Osteoblast (primary cell): Measurements from ENCODE around the gene WNT1. TPM values are rescaled to one million over a fixed set of nuclear protein-coding genes. Genes with fewer than 3 reads are reported as not detected.

Experiments used
- DNase-seq: peaks from one replicate; pipeline ENCODE4 v3.0.0; 2011; ENCODE audit warnings: low spot score, mixed read lengths; ENCODE audit not compliant: insufficient read length; ENCODE audit errors: missing footprints
- H2AFZ ChIP-seq: 2 replicates; pipeline ENCODE4 v1.6.0; 2011; ENCODE audit warnings: mild to moderate bottlenecking, low read length
- H3K27ac ChIP-seq: 2 replicates; pipeline ENCODE4 v1.5.1; 2011; ENCODE audit warnings: mild to moderate bottlenecking, low read depth, low read length, moderate library complexity
- H3K27me3 ChIP-seq: 2 replicates; pipeline ENCODE4 v1.6.0; 2012; ENCODE audit warnings: mild to moderate bottlenecking, control low read depth, inconsistent platforms, low read length, moderate library complexity; ENCODE audit not compliant: insufficient read depth
- H3K36me3 ChIP-seq: 2 replicates; pipeline ENCODE4 v1.5.1; 2011; ENCODE audit warnings: mild to moderate bottlenecking, low read length, control low read depth, moderate library complexity; ENCODE audit not compliant: insufficient read depth
- H3K4me1 ChIP-seq: 2 replicates; pipeline ENCODE4 v1.5.1; 2011; ENCODE audit warnings: mild to moderate bottlenecking, low read length, control low read depth, moderate library complexity; ENCODE audit not compliant: insufficient read depth
- H3K4me2 ChIP-seq: 2 replicates; pipeline ENCODE4 v1.6.0; 2011; ENCODE audit warnings: mild to moderate bottlenecking, low read length; ENCODE audit not compliant: insufficient read depth
- H3K4me3 ChIP-seq: fragments of 200-600 bp; sonication (generic); 3 replicates; pipeline ENCODE4 v1.5.1; 2012; ENCODE audit warnings: mild to moderate bottlenecking, low read length, inconsistent platforms; ENCODE audit not compliant: insufficient read depth
- H3K79me2 ChIP-seq: 2 replicates; pipeline ENCODE4 v1.6.0; 2012; ENCODE audit warnings: mild to moderate bottlenecking, low read length, control low read depth, inconsistent platforms; ENCODE audit not compliant: insufficient read depth
- H3K9me3 ChIP-seq: 2 replicates; pipeline ENCODE4 v1.5.1; 2011; ENCODE audit warnings: low read depth, low read length, control low read depth
- H4K20me1 ChIP-seq: 2 replicates; pipeline ENCODE4 v1.6.0; 2012; ENCODE audit warnings: mild to moderate bottlenecking, low read length, control low read depth; ENCODE audit not compliant: insufficient read depth
- CTCF ChIP-seq: IDR thresholded peaks from 2 replicates; pipeline ENCODE4 v1.5.1; 2011; ENCODE audit warnings: mild to moderate bottlenecking, low read depth, low read length, moderate library complexity; ENCODE audit errors: extremely low read depth
- total RNA-seq: library from RNA; depleted of rRNA; stranded (reverse); fragments of >200 nt; gene quantifications from 2 replicates; pipeline ENCODE4 v1.2.3, GENCODE V29; 2012

The WNT1 gene
- total RNA-seq, result not detected in 2 replicates

DNA sequence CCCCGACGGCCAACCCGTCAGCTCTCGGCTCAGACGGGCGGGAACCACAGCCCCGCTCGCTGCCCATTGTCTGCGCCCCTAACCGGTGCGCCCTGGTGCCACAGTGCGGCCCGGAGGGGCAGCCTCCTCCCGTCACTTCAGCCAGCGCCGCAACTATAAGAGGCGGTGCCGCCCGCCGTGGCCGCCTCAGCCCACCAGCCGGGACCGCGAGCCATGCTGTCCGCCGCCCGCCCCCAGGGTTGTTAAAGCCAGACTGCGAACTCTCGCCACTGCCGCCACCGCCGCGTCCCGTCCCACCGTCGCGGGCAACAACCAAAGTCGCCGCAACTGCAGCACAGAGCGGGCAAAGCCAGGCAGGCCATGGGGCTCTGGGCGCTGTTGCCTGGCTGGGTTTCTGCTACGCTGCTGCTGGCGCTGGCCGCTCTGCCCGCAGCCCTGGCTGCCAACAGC, at the start of gene WNT1:
Gene WNT1 (plus strand): TSS at position 32 of the 450 bp plus-strand sequence. CDS start 329 bp downstream, at position 361.
- Histone ChIP-seq H3K36me3 (no peaks in the 10 kb centered on the region), H4K20me1 (no peaks in the 10 kb centered on the region), H3K9me3 (no peaks in the 10 kb centered on the region), H3K27me3 (peaks cover 50% of the 10 kb centered on the region), H2AFZ (peak within 1 kb of the TSS; percentile 29), H3K4me3 (peak within 1 kb of the TSS; percentile 45), H3K79me2 (no peaks in the 10 kb centered on the region), H3K27ac (peak within 1 kb of the TSS; percentile 1), H3K4me2 (peak within 1 kb of the TSS; percentile 47), H3K4me1 (peaks cover 33% of the 10 kb centered on the region)
- DNase-seq, result peak; percentile 77
- TF ChIP-seq CTCF, result no peak

- peaks cover 44% of the 10 kb centered on the region for H3K36me3 ChIP-seq
- DNase-seq, result no peak
- peaks cover 19% of the 10 kb centered on the region for H3K79me2 ChIP-seq
- no peak overlapping the region for H3K4me2 ChIP-seq
- TF ChIP-seq CTCF, result no peak
- H3K4me1 ChIP-seq, result peaks cover 6% of the 10 kb centered on the region
- no peak overlapping the region for H3K27ac ChIP-seq
- H3K9me3 ChIP-seq, result no peaks in the 10 kb centered on the region
- peaks cover 13% of the 10 kb centered on the region for H4K20me1 ChIP-seq
- H3K4me3 ChIP-seq, result no peak overlapping the region
- H3K27me3 ChIP-seq, result no peaks in the 10 kb centered on the region
- no peak overlapping the region for H2AFZ ChIP-seq
Observed at GRCh38 chr12:48929551-48929950, 48.6 kb upstream of the WNT1 start.

- no peak for DNase-seq
- no peaks in the 10 kb centered on the region for H3K27me3 ChIP-seq
- no peak overlapping the region for H3K4me2 ChIP-seq
- peaks cover 51% of the 10 kb centered on the region for H3K36me3 ChIP-seq
- no peak for TF ChIP-seq CTCF
- no peak overlapping the region for H3K27ac ChIP-seq
- H3K4me1 ChIP-seq, result peaks cover 5% of the 10 kb centered on the region
- H4K20me1 ChIP-seq, result peaks cover 13% of the 10 kb centered on the region
- peaks cover 17% of the 10 kb centered on the region for H3K79me2 ChIP-seq
- H2AFZ ChIP-seq, result no peak overlapping the region
- no peak overlapping the region for H3K4me3 ChIP-seq
- H3K9me3 ChIP-seq, result no peaks in the 10 kb centered on the region
Observed at GRCh38 chr12:48930475-48930874, 47.6 kb upstream of the WNT1 start.

DNA sequence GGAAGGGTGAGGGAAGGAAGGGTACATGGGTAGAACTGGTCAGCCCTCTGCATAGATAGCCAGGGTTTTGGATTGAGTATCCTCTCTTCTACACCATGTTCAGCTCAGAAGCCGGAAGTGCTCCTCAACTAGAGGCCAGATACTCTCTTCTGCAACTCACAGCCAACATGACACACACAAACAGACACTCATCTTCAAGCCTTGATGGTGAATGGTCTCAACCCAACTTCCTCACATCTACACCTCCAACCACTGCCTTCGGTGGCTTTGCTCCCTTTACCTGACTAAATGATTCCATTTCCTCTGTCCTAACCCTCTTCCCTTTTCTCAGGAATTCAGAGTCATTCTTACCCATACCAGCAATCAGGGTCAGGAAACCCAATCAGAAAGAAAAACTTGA, 45.2 kb upstream of the WNT1 start:
- Histone ChIP-seq H2AFZ (no peak overlapping the region), H3K36me3 (peaks cover 66% of the 10 kb centered on the region), H4K20me1 (peaks cover 36% of the 10 kb centered on the region), H3K4me3 (no peak overlapping the region), H3K79me2 (peaks cover 22% of the 10 kb centered on the region), H3K27ac (no peak overlapping the region), H3K4me2 (no peak overlapping the region), H3K4me1 (no peaks in the 10 kb centered on the region), H3K9me3 (no peaks in the 10 kb centered on the region), H3K27me3 (no peaks in the 10 kb centered on the region)
- DNase-seq, result peak; percentile 49
- TF ChIP-seq CTCF, result no peak
